Mesothelial cell of epicardium (in vitro differentiated cells): ENCODE measurements around the gene CDC42EP4. TPM values are rescaled to one million over a fixed set of nuclear protein-coding genes. Genes with fewer than 3 reads are reported as not detected.
A peak's percentile ranks its signal among the peaks of the same experiment; 100 is the strongest.

Source experiments
- DNase-seq, 2 experiments: peaks; one replicate each; pipeline ENCODE4 v3.0.0; 2021; ENCODE audit warnings: low spot score in 2 of 2; ENCODE audit not compliant: unreplicated experiment in 2 of 2
- H3K27ac Mint-ChIP-seq: 2 replicates; pipeline ENCODE4 v1.8.0; 2021; ENCODE audit warnings: mixed read lengths
- H3K27me3 Mint-ChIP-seq: 2 replicates; pipeline ENCODE4 v1.8.0; 2021; ENCODE audit warnings: low read depth, mixed read lengths
- H3K36me3 Mint-ChIP-seq: 2 replicates; pipeline ENCODE4 v1.8.0; 2021; ENCODE audit warnings: mixed read lengths
- H3K4me1 Mint-ChIP-seq: 2 replicates; pipeline ENCODE4 v1.8.0; 2021; ENCODE audit warnings: mixed read lengths
- H3K4me3 Mint-ChIP-seq: 2 replicates; pipeline ENCODE4 v1.8.0; 2021; ENCODE audit warnings: mild to moderate bottlenecking, moderate library complexity, mixed read lengths
- H3K9me3 Mint-ChIP-seq: 2 replicates; pipeline ENCODE4 v1.8.0; 2021; ENCODE audit warnings: mixed read lengths
- CTCF ChIP-seq: fragments of 200-600 bp; sonication (generic); IDR thresholded peaks from one replicate; pipeline ENCODE4 v1.5.0; 2021; ENCODE audit warnings: antibody characterized with exemption; ENCODE audit not compliant: unreplicated experiment
- total RNA-seq: library from RNA; stranded (reverse); gene quantifications from 3 replicates; pipeline ENCODE4 v1.2.1, GENCODE V29; 2021

The CDC42EP4 gene
- total RNA-seq, 1 donor from 2014 or later, result 70.3 TPM

- Mint-ChIP-seq H3K4me3 (no peak overlapping the region), H3K36me3 (no peaks in the 10 kb centered on the region), H3K9me3 (no peaks in the 10 kb centered on the region), H3K4me1 (no peaks in the 10 kb centered on the region), H3K27ac (no peak overlapping the region), H3K27me3 (no peaks in the 10 kb centered on the region)
- TF ChIP-seq CTCF, result no peak
- no peak for DNase-seq
These were observed 19.3 kb upstream of the CDC42EP4 start for GRCh38 chr17:73331060-73331459.

GRCh38 chr17:73327676-73328075 is 15.9 kb upstream of the CDC42EP4 start:
- Mint-ChIP-seq H3K27me3 (no peaks in the 10 kb centered on the region), H3K36me3 (no peaks in the 10 kb centered on the region), H3K4me1 (peaks cover 29% of the 10 kb centered on the region), H3K9me3 (no peaks in the 10 kb centered on the region), H3K4me3 (no peak overlapping the region), H3K27ac (peak overlapping the region; percentile 16)
- TF ChIP-seq CTCF, result no peak
- no peak for DNase-seq

- no peaks in the 10 kb centered on the region for H3K36me3 Mint-ChIP-seq
- no peaks in the 10 kb centered on the region for H3K27me3 Mint-ChIP-seq
- H3K27ac Mint-ChIP-seq, result peak overlapping the region; percentile 88
- H3K9me3 Mint-ChIP-seq, result no peaks in the 10 kb centered on the region
- no peak overlapping the region for H3K4me3 Mint-ChIP-seq
- H3K4me1 Mint-ChIP-seq, result peaks cover 42% of the 10 kb centered on the region
- TF ChIP-seq CTCF, result no peak
- DNase-seq, result no peak
These were observed 13.7 kb upstream of the CDC42EP4 start for GRCh38 chr17:73325527-73325842.

GRCh38 chr17:73324711-73325526 is 13.1 kb upstream of the CDC42EP4 start:
- TF ChIP-seq CTCF, result no peak
- peak overlapping the region; percentile 88 for H3K27ac Mint-ChIP-seq
- no peak for DNase-seq
- no peaks in the 10 kb centered on the region for H3K9me3 Mint-ChIP-seq
- H3K36me3 Mint-ChIP-seq, result no peaks in the 10 kb centered on the region
- H3K27me3 Mint-ChIP-seq, result no peaks in the 10 kb centered on the region
- peak overlapping the region; percentile 10 for H3K4me3 Mint-ChIP-seq
- H3K4me1 Mint-ChIP-seq, result peaks cover 45% of the 10 kb centered on the region

GRCh38 chr17:73324160-73324475 is 12.3 kb upstream of the CDC42EP4 start:
- Mint-ChIP-seq H3K27ac (peak overlapping the region; percentile 91), H3K27me3 (no peaks in the 10 kb centered on the region), H3K4me3 (peak overlapping the region; percentile 25), H3K36me3 (no peaks in the 10 kb centered on the region), H3K9me3 (no peaks in the 10 kb centered on the region), H3K4me1 (peaks cover 52% of the 10 kb centered on the region)
- no peak for DNase-seq
- TF ChIP-seq CTCF, result no peak
